Neural progenitor cell (in vitro differentiated cells): ENCODE results near the gene EXOC8.

Source experiments
- EZH2 ChIP-seq: fragments of 200-600 bp; sonication (generic); IDR thresholded peaks from 2 replicates; pipeline ENCODE4 v1.6.1; 2017; ENCODE audit warnings: antibody characterized with exemption, mild to moderate bottlenecking, moderate library complexity
- EZH2phosphoT487 ChIP-seq: fragments of 200-600 bp; sonication (generic); IDR thresholded peaks from 2 replicates; pipeline ENCODE4 v1.6.1; 2017; ENCODE audit warnings: antibody characterized with exemption
- TF ChIP-seq, protein P1 (sequence below): fragments of 200-600 bp; sonication (generic); IDR thresholded peaks from 2 replicates; pipeline ENCODE4 v1.5.1; 2017; ENCODE audit warnings: antibody characterized with exemption, mild to moderate bottlenecking

DNA sequence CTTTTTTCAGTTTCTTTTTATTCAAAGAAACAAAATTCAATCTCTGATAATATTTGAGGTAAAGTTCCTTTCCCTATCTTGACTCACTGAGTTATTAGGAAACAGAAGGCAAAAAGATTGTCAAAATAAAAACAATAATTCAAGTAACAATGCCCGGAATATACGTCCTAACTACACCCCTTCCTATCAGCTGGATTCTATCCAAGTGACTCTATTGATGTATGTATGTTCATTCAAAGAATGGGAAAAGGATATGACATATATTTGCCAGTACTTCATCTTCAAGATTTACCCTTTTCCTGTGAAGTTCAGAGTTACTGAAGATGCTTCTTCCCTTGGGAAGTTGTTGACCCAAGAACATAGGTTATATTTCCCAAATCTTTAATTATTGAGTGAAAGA is 14.2 kb upstream of the EXOC8 start:
- TF ChIP-seq, protein P1, sequence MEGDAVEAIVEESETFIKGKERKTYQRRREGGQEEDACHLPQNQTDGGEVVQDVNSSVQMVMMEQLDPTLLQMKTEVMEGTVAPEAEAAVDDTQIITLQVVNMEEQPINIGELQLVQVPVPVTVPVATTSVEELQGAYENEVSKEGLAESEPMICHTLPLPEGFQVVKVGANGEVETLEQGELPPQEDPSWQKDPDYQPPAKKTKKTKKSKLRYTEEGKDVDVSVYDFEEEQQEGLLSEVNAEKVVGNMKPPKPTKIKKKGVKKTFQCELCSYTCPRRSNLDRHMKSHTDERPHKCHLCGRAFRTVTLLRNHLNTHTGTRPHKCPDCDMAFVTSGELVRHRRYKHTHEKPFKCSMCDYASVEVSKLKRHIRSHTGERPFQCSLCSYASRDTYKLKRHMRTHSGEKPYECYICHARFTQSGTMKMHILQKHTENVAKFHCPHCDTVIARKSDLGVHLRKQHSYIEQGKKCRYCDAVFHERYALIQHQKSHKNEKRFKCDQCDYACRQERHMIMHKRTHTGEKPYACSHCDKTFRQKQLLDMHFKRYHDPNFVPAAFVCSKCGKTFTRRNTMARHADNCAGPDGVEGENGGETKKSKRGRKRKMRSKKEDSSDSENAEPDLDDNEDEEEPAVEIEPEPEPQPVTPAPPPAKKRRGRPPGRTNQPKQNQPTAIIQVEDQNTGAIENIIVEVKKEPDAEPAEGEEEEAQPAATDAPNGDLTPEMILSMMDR, result no peak
- TF ChIP-seq EZH2 (no peak), EZH2phosphoT487 (no peak)
